Mucosa of rectum (tissue), 2 donors: Measurements from ENCODE around the gene MOB3A.
A peak's percentile ranks its signal among the peaks of the same experiment; 100 is the strongest.

ENCODE experiments used
- H3K27ac ChIP-seq, 2 donors: one replicate each; pipeline ENCODE4 v1.7.0; 2013; ENCODE audit warnings: inconsistent platforms in 2 of 2, low read depth in 2 of 2, low read length in 2 of 2
- H3K27me3 ChIP-seq, 2 donors: one replicate each; pipeline ENCODE4 v1.7.0; 2013; ENCODE audit warnings: low read length in 2 of 2; ENCODE audit not compliant: control insufficient read depth in 2 of 2, insufficient read depth in 2 of 2
- H3K36me3 ChIP-seq, 2 donors: one replicate each; pipeline ENCODE4 v1.7.0; 2013; ENCODE audit warnings: low read length in 2 of 2; ENCODE audit not compliant: control insufficient read depth in 2 of 2, insufficient read depth in 2 of 2
- H3K4me1 ChIP-seq, 2 donors: one replicate each; pipeline ENCODE4 v1.7.0; 2013; ENCODE audit warnings: low read length in 2 of 2, mild to moderate bottlenecking in 1 of 2; ENCODE audit not compliant: control insufficient read depth in 2 of 2, insufficient read depth in 2 of 2
- H3K4me3 ChIP-seq, 2 donors: one replicate each; pipeline ENCODE4 v1.7.0; 2013; ENCODE audit warnings: low read length in 2 of 2
- H3K9ac ChIP-seq, 2 donors: one replicate each; pipeline ENCODE4 v1.7.0; 2013; ENCODE audit warnings: low read length in 2 of 2, low read depth in 1 of 2, mild to moderate bottlenecking in 1 of 2
- H3K9me3 ChIP-seq, 2 donors: one replicate each; pipeline ENCODE4 v1.7.0; 2013; ENCODE audit warnings: low read length in 2 of 2; ENCODE audit not compliant: control insufficient read depth in 2 of 2
- donor health status: healthy.
- donor health status: Normal muscosa, but diverticular disease.

The MOB3A gene

GRCh38 chr19:2072757-2073551 is 23.2 kb downstream of the MOB3A start:
- Histone ChIP-seq H3K4me3 (no peak overlapping the region), H3K9ac (no peak overlapping the region), H3K27me3 (no peaks in the 10 kb centered on the region), H3K36me3 (peaks cover 37 to 41% of the 10 kb centered on the region in 2 donors), H3K9me3 (no peaks in the 10 kb centered on the region), H3K4me1 (peaks cover 11 to 14% of the 10 kb centered on the region in 2 donors), H3K27ac (no peak overlapping the region)

GRCh38 chr19:2070986-2071673 is 25.0 kb downstream of the MOB3A start:
- H3K36me3 ChIP-seq, result peaks cover 23 to 27% of the 10 kb centered on the region in 2 donors
- peak overlapping the region in 1 of 2 donors; percentile 27 for H3K27ac ChIP-seq
- peak overlapping the region in 1 of 2 donors; percentile 1 for H3K9ac ChIP-seq
- H3K27me3 ChIP-seq, result no peaks in the 10 kb centered on the region
- H3K4me1 ChIP-seq, result peaks cover 11 to 21% of the 10 kb centered on the region in 2 donors
- H3K9me3 ChIP-seq, result no peaks in the 10 kb centered on the region
- H3K4me3 ChIP-seq, result no peak overlapping the region

- Histone ChIP-seq H3K27ac (peak overlapping the region; percentile 77 to 79), H3K36me3 (peaks cover 20 to 24% of the 10 kb centered on the region in 2 donors), H3K27me3 (no peaks in the 10 kb centered on the region), H3K4me3 (no peak overlapping the region), H3K9ac (peak overlapping the region in 1 of 2 donors; percentile 1), H3K4me1 (peaks cover 11 to 21% of the 10 kb centered on the region in 2 donors), H3K9me3 (no peaks in the 10 kb centered on the region)
Measured at GRCh38 chr19:2070436-2070827, 25.7 kb downstream of the MOB3A start.

GRCh38 chr19:2064788-2065524 is 31.2 kb downstream of the MOB3A start:
- Histone ChIP-seq H3K9ac (peak overlapping the region; percentile 32 to 58), H3K27me3 (no peaks in the 10 kb centered on the region), H3K27ac (peak overlapping the region; percentile 58 to 74), H3K36me3 (no peaks in the 10 kb centered on the region), H3K9me3 (no peaks in the 10 kb centered on the region), H3K4me3 (peak overlapping the region in 1 of 2 donors; percentile 15), H3K4me1 (peaks cover 36 to 48% of the 10 kb centered on the region in 2 donors)

- peaks cover 36 to 48% of the 10 kb centered on the region in 2 donors for H3K4me1 ChIP-seq
- no peak overlapping the region for H3K4me3 ChIP-seq
- H3K27ac ChIP-seq, result peak overlapping the region; percentile 58 to 74
- H3K27me3 ChIP-seq, result no peaks in the 10 kb centered on the region
- no peaks in the 10 kb centered on the region for H3K36me3 ChIP-seq
- H3K9me3 ChIP-seq, result no peaks in the 10 kb centered on the region
- peak overlapping the region; percentile 32 to 58 for H3K9ac ChIP-seq
Measured at GRCh38 chr19:2064395-2064787, 31.7 kb downstream of the MOB3A start.

GRCh38 chr19:2063824-2064223 is 32.3 kb downstream of the MOB3A start:
- H3K9me3 ChIP-seq, result no peaks in the 10 kb centered on the region
- H3K36me3 ChIP-seq, result no peaks in the 10 kb centered on the region
- H3K9ac ChIP-seq, result no peak overlapping the region
- no peak overlapping the region for H3K27ac ChIP-seq
- H3K4me1 ChIP-seq, result peaks cover 38 to 48% of the 10 kb centered on the region in 2 donors
- no peaks in the 10 kb centered on the region for H3K27me3 ChIP-seq
- H3K4me3 ChIP-seq, result no peak overlapping the region

- no peaks in the 10 kb centered on the region for H3K36me3 ChIP-seq
- H3K9me3 ChIP-seq, result no peaks in the 10 kb centered on the region
- H3K27me3 ChIP-seq, result no peaks in the 10 kb centered on the region
- peaks cover 44 to 48% of the 10 kb centered on the region in 2 donors for H3K4me1 ChIP-seq
- H3K27ac ChIP-seq, result peak overlapping the region in 1 of 2 donors; percentile 99
- H3K4me3 ChIP-seq, result no peak overlapping the region
- H3K9ac ChIP-seq, result peak overlapping the region in 1 of 2 donors; percentile 96
Measured at GRCh38 chr19:2062770-2063169, 33.4 kb downstream of the MOB3A start.

- H3K4me1 ChIP-seq, result peaks cover 48 to 52% of the 10 kb centered on the region in 2 donors
- H3K27ac ChIP-seq, result peak overlapping the region; percentile 96 to 99
Measured at GRCh38 chr19:2062389-2062729, 33.8 kb downstream of the MOB3A start.

GRCh38 chr19:2061495-2062388 is 34.4 kb downstream of the MOB3A start:
- Histone ChIP-seq H3K4me1 (peaks cover 51% of the 10 kb centered on the region in 2 donors), H3K4me3 (peak overlapping the region; percentile 80 to 91), H3K36me3 (no peaks in the 10 kb centered on the region), H3K9ac (peak overlapping the region; percentile 93 to 96), H3K27me3 (no peaks in the 10 kb centered on the region), H3K27ac (peak overlapping the region; percentile 96 to 99), H3K9me3 (no peaks in the 10 kb centered on the region)

More at GRCh38 chr19:2062389-2062729, 33.8 kb downstream of the MOB3A start:
- Histone ChIP-seq H3K36me3 (no peaks in the 10 kb centered on the region), H3K4me3 (peak overlapping the region; percentile 80 to 91), H3K9me3 (no peaks in the 10 kb centered on the region), H3K9ac (peak overlapping the region; percentile 89 to 96), H3K27me3 (no peaks in the 10 kb centered on the region)
